ENCODE results near the gene SMIM26. TPM values are rescaled to one million over a fixed set of nuclear protein-coding genes. Genes with fewer than 3 reads are reported as not detected.

Gene SMIM26
- total and polyA plus RNA-seq, 9 of the 15 experiments (the other 6 are each of a cell fraction or from before 2014, with no cell fraction given) = 46.9 to 186 (median 86.5) TPM

GRCh38 chr20:18615020-18615650 lies 47.9 kb downstream of the SMIM26 start:
- intact Hi-C loops (cut with micrococcal nuclease) = no loop called here
- no peaks in the 10 kb centered on the region for H3K9me1 ChIP-seq (ENCODE audit: control insufficient read depth, insufficient read depth, low read length)
- POLR2A ChIA-PET = no interaction called here
- ATAC-seq (no peak; the same call in 2 of the 3 replicates), FAIRE-seq (no peak), DNase-seq (ENCODE audit: extremely low read depth in 1 of 4, low spot score in 3 of 4) (no peak)
- in situ Hi-C loops (cut with MboI) = no loop called here
- CTCF ChIA-PET (ENCODE audit: low intra/inter-chr PET ratio) = no interaction called here
- BruUV-seq (replicated peaks) = no TSS peak
- no peaks in the 10 kb centered on the region for H3K79me2 ChIP-seq (ENCODE audit: control insufficient read depth, insufficient read depth, low read length)
- no peak overlapping the region for H3K9ac ChIP-seq (ENCODE audit: insufficient read depth in 1 of 2, low read depth in 2 of 2, low read length in 2 of 2)
- no peaks in the 10 kb centered on the region for H3K36me3 ChIP-seq (ENCODE audit: control insufficient read depth, insufficient read depth, low read length)
- no peak overlapping the region for H3K27ac ChIP-seq (ENCODE audit: extremely low read depth, low read depth, low read length)
- no peak overlapping the region for H3K4me3 ChIP-seq
- H3K4me1 ChIP-seq (replicated peaks in 1 of 2; ENCODE audit: control insufficient read depth in 2 of 2, insufficient read depth in 2 of 2, low read length in 2 of 2) = no peaks in the 10 kb centered on the region; a peak in 1 of 5 replicates
- H3K4me2 ChIP-seq (ENCODE audit: insufficient read depth, low read length) = no peak overlapping the region
- H4K20me1 ChIP-seq (replicated peaks; ENCODE audit: control insufficient read depth, insufficient read depth, low read length) = no peaks in the 10 kb centered on the region
- H2AFZ ChIP-seq (ENCODE audit: low read depth, low read length) = no peak overlapping the region
- H3K9me3 ChIP-seq (replicated peaks; ENCODE audit: control insufficient read depth, insufficient read depth, low read depth, low read length) = no peaks in the 10 kb centered on the region
- H3K27me3 ChIP-seq (ENCODE audit: control insufficient read depth in 2 of 2, insufficient read depth in 2 of 2, low read length in 2 of 2) = no peaks in the 10 kb centered on the region
- WGBS (ENCODE audit: insufficient coverage, low coverage, missing lambda C conversion rate) = 12% methylated on average over 5 of the region's 5 CpGs
- no peak for TF ChIP-seq BHLHE40 (IDR thresholded peaks at IDR 0.05; ENCODE audit: low read length)
- TF ChIP-seq, protein P1, sequence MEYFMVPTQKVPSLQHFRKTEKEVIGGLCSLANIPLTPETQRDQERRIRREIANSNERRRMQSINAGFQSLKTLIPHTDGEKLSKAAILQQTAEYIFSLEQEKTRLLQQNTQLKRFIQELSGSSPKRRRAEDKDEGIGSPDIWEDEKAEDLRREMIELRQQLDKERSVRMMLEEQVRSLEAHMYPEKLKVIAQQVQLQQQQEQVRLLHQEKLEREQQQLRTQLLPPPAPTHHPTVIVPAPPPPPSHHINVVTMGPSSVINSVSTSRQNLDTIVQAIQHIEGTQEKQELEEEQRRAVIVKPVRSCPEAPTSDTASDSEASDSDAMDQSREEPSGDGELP (CRISPR knock-in tag; IDR thresholded peaks at IDR 0.05; ENCODE audit: borderline replicate concordance) = no peak
- TF ChIP-seq THAP12 (CRISPR knock-in tag; IDR thresholded peaks at IDR 0.05) = no peak
- no peak for TF ChIP-seq THAP7 (CRISPR knock-in tag; IDR thresholded peaks at IDR 0.05)
- no peak for TF ChIP-seq PTRF (tag; IDR thresholded peaks at IDR 0.05)
- TF ChIP-seq RBM25 (IDR thresholded peaks at IDR 0.05; ENCODE audit: low read depth, low read length, severe bottlenecking) = no peak
- TF ChIP-seq, protein P2, sequence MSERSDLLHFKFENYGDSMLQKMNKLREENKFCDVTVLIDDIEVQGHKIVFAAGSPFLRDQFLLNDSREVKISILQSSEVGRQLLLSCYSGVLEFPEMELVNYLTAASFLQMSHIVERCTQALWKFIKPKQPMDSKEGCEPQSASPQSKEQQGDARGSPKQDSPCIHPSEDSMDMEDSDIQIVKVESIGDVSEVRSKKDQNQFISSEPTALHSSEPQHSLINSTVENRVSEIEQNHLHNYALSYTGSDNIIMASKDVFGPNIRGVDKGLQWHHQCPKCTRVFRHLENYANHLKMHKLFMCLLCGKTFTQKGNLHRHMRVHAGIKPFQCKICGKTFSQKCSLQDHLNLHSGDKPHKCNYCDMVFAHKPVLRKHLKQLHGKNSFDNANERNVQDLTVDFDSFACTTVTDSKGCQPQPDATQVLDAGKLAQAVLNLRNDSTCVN (CRISPR knock-in tag; IDR thresholded peaks at IDR 0.05) = no peak
- no peak for TF ChIP-seq ZZZ3 (IDR thresholded peaks at IDR 0.05)
- TF ChIP-seq GABPB2 (CRISPR knock-in tag; conservative IDR thresholded peaks at IDR 0.05) = no peak
- TF ChIP-seq CBFB (CRISPR knock-in tag; IDR thresholded peaks at IDR 0.05) = no peak
- TF ChIP-seq, protein P3, sequence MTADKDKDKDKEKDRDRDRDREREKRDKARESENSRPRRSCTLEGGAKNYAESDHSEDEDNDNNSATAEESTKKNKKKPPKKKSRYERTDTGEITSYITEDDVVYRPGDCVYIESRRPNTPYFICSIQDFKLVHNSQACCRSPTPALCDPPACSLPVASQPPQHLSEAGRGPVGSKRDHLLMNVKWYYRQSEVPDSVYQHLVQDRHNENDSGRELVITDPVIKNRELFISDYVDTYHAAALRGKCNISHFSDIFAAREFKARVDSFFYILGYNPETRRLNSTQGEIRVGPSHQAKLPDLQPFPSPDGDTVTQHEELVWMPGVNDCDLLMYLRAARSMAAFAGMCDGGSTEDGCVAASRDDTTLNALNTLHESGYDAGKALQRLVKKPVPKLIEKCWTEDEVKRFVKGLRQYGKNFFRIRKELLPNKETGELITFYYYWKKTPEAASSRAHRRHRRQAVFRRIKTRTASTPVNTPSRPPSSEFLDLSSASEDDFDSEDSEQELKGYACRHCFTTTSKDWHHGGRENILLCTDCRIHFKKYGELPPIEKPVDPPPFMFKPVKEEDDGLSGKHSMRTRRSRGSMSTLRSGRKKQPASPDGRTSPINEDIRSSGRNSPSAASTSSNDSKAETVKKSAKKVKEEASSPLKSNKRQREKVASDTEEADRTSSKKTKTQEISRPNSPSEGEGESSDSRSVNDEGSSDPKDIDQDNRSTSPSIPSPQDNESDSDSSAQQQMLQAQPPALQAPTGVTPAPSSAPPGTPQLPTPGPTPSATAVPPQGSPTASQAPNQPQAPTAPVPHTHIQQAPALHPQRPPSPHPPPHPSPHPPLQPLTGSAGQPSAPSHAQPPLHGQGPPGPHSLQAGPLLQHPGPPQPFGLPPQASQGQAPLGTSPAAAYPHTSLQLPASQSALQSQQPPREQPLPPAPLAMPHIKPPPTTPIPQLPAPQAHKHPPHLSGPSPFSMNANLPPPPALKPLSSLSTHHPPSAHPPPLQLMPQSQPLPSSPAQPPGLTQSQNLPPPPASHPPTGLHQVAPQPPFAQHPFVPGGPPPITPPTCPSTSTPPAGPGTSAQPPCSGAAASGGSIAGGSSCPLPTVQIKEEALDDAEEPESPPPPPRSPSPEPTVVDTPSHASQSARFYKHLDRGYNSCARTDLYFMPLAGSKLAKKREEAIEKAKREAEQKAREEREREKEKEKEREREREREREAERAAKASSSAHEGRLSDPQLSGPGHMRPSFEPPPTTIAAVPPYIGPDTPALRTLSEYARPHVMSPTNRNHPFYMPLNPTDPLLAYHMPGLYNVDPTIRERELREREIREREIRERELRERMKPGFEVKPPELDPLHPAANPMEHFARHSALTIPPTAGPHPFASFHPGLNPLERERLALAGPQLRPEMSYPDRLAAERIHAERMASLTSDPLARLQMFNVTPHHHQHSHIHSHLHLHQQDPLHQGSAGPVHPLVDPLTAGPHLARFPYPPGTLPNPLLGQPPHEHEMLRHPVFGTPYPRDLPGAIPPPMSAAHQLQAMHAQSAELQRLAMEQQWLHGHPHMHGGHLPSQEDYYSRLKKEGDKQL (CRISPR knock-in tag; IDR thresholded peaks at IDR 0.05; ENCODE audit: borderline replicate concordance) = no peak
